H9 (cell line): Measurements from ENCODE around the gene GPR37L1. TPM values are rescaled to one million over a fixed set of nuclear protein-coding genes. Genes with fewer than 3 reads are reported as not detected.

ENCODE experiments used
- DNase-seq: peaks from one replicate; pipeline ENCODE4 v3.0.0-alpha.2; 2017
- H2AFZ ChIP-seq: one replicate; pipeline ENCODE4 v1.6.1; 2013; ENCODE audit warnings: mild to moderate bottlenecking, low read length, control low read depth, moderate library complexity
- H2AK5ac ChIP-seq: 2 replicates; pipeline ENCODE4 v1.6.1; 2013; ENCODE audit warnings: low read length, control low read depth, mixed read lengths; ENCODE audit not compliant: insufficient read length
- H2BK120ac ChIP-seq: one replicate; pipeline ENCODE4 v1.6.1; 2013; ENCODE audit warnings: low read depth, mild to moderate bottlenecking, low read length, control low read depth, inconsistent platforms; ENCODE audit not compliant: poor library complexity, severe bottlenecking
- H2BK12ac ChIP-seq: 2 replicates; pipeline ENCODE4 v1.6.1; 2013; ENCODE audit warnings: low read length, control low read depth, mixed read lengths, low read depth; ENCODE audit not compliant: insufficient read length
- H2BK15ac ChIP-seq: 2 replicates; pipeline ENCODE4 v1.6.1; 2013; ENCODE audit warnings: low read depth, low read length, control low read depth
- H2BK20ac ChIP-seq: one replicate; pipeline ENCODE4 v1.6.1; 2013; ENCODE audit warnings: low read depth, mild to moderate bottlenecking, low read length, control low read depth, inconsistent platforms; ENCODE audit not compliant: poor library complexity, severe bottlenecking
- H2BK5ac ChIP-seq: 2 replicates; pipeline ENCODE4 v1.6.1; 2013; ENCODE audit warnings: low read length, control low read depth, mixed read lengths; ENCODE audit not compliant: insufficient read length
- H3K14ac ChIP-seq: 2 replicates; pipeline ENCODE4 v1.6.1; 2013; ENCODE audit warnings: low read length, control low read depth; ENCODE audit not compliant: insufficient read depth
- H3K18ac ChIP-seq: 2 replicates; pipeline ENCODE4 v1.6.1; 2013; ENCODE audit warnings: low read depth, mild to moderate bottlenecking, mixed read lengths, low read length, control low read depth; ENCODE audit not compliant: insufficient read length
- H3K23ac ChIP-seq: 2 replicates; pipeline ENCODE4 v1.6.1; 2013; ENCODE audit warnings: low read length, control low read depth, mixed read lengths, low read depth; ENCODE audit not compliant: insufficient read length
- H3K23me2 ChIP-seq: 2 replicates; pipeline ENCODE4 v1.6.1; 2013; ENCODE audit warnings: low read depth, mild to moderate bottlenecking, mixed read lengths, low read length, control low read depth; ENCODE audit not compliant: insufficient read length, poor library complexity, severe bottlenecking
- H3K27ac ChIP-seq: 2 replicates; pipeline ENCODE4 v1.5.1; 2013; ENCODE audit warnings: low read length, control low read depth, mixed read lengths, low read depth; ENCODE audit not compliant: insufficient read length
- H3K27me3 ChIP-seq: 2 replicates; pipeline ENCODE4 v1.6.1; 2013; ENCODE audit warnings: low read length, control low read depth, inconsistent platforms; ENCODE audit not compliant: insufficient read depth
- H3K4ac ChIP-seq: 2 replicates; pipeline ENCODE4 v1.6.1; 2013; ENCODE audit warnings: low read depth, mild to moderate bottlenecking, control low read depth, inconsistent platforms, low read length, moderate library complexity
- H3K4me1 ChIP-seq: 2 replicates; pipeline ENCODE4 v1.6.1; 2013; ENCODE audit warnings: low read length, control low read depth, inconsistent platforms; ENCODE audit not compliant: insufficient read depth
- H3K4me2 ChIP-seq: 2 replicates; pipeline ENCODE4 v1.6.1; 2013; ENCODE audit warnings: low read length, control low read depth, mixed read lengths; ENCODE audit not compliant: insufficient read length, insufficient read depth
- H3K56ac ChIP-seq: 2 replicates; pipeline ENCODE4 v1.6.1; 2013; ENCODE audit warnings: low read depth, mild to moderate bottlenecking, mixed read lengths, low read length, control low read depth; ENCODE audit not compliant: insufficient read length
- H3K79me1 ChIP-seq: 2 replicates; pipeline ENCODE4 v1.6.1; 2013; ENCODE audit warnings: low read depth, mild to moderate bottlenecking, moderate library complexity, low read length, control low read depth, inconsistent platforms; ENCODE audit not compliant: insufficient read depth, poor library complexity, severe bottlenecking
- H3K79me2 ChIP-seq: 2 replicates; pipeline ENCODE4 v1.6.1; 2013; ENCODE audit warnings: low read length, control low read depth, inconsistent platforms; ENCODE audit not compliant: insufficient read depth
- H3K9ac ChIP-seq: 2 replicates; pipeline ENCODE4 v1.6.1; 2013; ENCODE audit warnings: low read length, control low read depth, mixed read lengths; ENCODE audit not compliant: insufficient read length; ENCODE audit errors: extremely low read depth
- H3K9me3 ChIP-seq: one replicate; pipeline ENCODE4 v1.6.1; 2013; ENCODE audit warnings: low read depth, low read length, inconsistent platforms; ENCODE audit not compliant: control insufficient read depth
- H3T11ph ChIP-seq: one replicate; pipeline ENCODE4 v1.6.1; 2013; ENCODE audit warnings: mild to moderate bottlenecking, low read length, control low read depth, inconsistent platforms
- H4K20me1 ChIP-seq: one replicate; pipeline ENCODE4 v1.6.1; 2013; ENCODE audit not compliant: control insufficient read depth, insufficient read length, insufficient read depth
- H4K5ac ChIP-seq: 2 replicates; pipeline ENCODE4 v1.6.1; 2013; ENCODE audit warnings: low read depth, mild to moderate bottlenecking, mixed read lengths, low read length, control low read depth; ENCODE audit not compliant: insufficient read length
- H4K8ac ChIP-seq: replicated peaks from 2 replicates; pipeline ENCODE4 v1.6.1; 2013; ENCODE audit warnings: low read length, control low read depth, mixed read lengths, low read depth; ENCODE audit not compliant: insufficient read length
- H4K91ac ChIP-seq: 2 replicates; pipeline ENCODE4 v1.6.1; 2013; ENCODE audit warnings: low read depth, mild to moderate bottlenecking, moderate library complexity, mixed read lengths, low read length, control low read depth; ENCODE audit not compliant: insufficient read length
- H3K27ac Mint-ChIP-seq, 3 experiments: 2 replicates in 2 of 3; 3 replicates in 1 of 3; pipeline ENCODE4 v1.8.0; 2020 to 2021; ENCODE audit warnings: mixed read lengths in 3 of 3, mild to moderate bottlenecking in 1 of 3, moderate library complexity in 1 of 3
- H3K27me3 Mint-ChIP-seq: 2 replicates; pipeline ENCODE4 v1.8.0; 2021; ENCODE audit warnings: low read depth, mild to moderate bottlenecking, moderate library complexity, mixed read lengths
- H3K36me3 Mint-ChIP-seq, 3 experiments: 2 replicates in 2 of 3; 3 replicates in 1 of 3; pipeline ENCODE4 v1.8.0; 2020 to 2021; ENCODE audit warnings: low read depth in 3 of 3, mixed read lengths in 3 of 3; ENCODE audit not compliant: insufficient read depth in 1 of 3
- H3K4me1 Mint-ChIP-seq, 2 experiments: 2 replicates each; pipeline ENCODE4 v1.8.0; 2020; ENCODE audit warnings: mixed read lengths in 2 of 2
- H3K4me3 Mint-ChIP-seq, 2 experiments: 2 replicates in 1 of 2; 3 replicates in 1 of 2; pipeline ENCODE4 v1.8.0; 2020 to 2021; ENCODE audit warnings: mild to moderate bottlenecking in 2 of 2, mixed read lengths in 2 of 2, moderate library complexity in 1 of 2
- H3K9me3 Mint-ChIP-seq, 2 experiments: 2 replicates in 1 of 2; 3 replicates in 1 of 2; pipeline ENCODE4 v1.8.0; 2020; ENCODE audit warnings: mild to moderate bottlenecking in 2 of 2, mixed read lengths in 2 of 2, moderate library complexity in 1 of 2
- WGBS: extraction: QIAGEN DNeasy Blood & Tissue Kit; methylation state at CpG from one replicate; pipeline ENCODE4 v1.1.7; 2013; ENCODE audit warnings: missing lambda C conversion rate, low lambda C conversion rate, mixed read lengths; ENCODE audit not compliant: insufficient read length; ENCODE audit errors: extremely low coverage; 5-methylcytosine and 5-hydroxymethylcytosine counted together
- total RNA-seq: library from RNA; stranded (reverse); gene quantifications from 2 replicates; pipeline ENCODE4 v1.2.1, GENCODE V29; 2021
- TF ChIP-seq, protein P1 (sequence below): fragments of 200-600 bp; sonication (generic); conservative IDR thresholded peaks from 3 replicates; pipeline ENCODE4 v1.8.0; 2021; ENCODE audit warnings: antibody characterized with exemption, mild to moderate bottlenecking

Gene GPR37L1
- total RNA-seq, 1 experiment from 2014 or later: 0.11 TPM

DNA sequence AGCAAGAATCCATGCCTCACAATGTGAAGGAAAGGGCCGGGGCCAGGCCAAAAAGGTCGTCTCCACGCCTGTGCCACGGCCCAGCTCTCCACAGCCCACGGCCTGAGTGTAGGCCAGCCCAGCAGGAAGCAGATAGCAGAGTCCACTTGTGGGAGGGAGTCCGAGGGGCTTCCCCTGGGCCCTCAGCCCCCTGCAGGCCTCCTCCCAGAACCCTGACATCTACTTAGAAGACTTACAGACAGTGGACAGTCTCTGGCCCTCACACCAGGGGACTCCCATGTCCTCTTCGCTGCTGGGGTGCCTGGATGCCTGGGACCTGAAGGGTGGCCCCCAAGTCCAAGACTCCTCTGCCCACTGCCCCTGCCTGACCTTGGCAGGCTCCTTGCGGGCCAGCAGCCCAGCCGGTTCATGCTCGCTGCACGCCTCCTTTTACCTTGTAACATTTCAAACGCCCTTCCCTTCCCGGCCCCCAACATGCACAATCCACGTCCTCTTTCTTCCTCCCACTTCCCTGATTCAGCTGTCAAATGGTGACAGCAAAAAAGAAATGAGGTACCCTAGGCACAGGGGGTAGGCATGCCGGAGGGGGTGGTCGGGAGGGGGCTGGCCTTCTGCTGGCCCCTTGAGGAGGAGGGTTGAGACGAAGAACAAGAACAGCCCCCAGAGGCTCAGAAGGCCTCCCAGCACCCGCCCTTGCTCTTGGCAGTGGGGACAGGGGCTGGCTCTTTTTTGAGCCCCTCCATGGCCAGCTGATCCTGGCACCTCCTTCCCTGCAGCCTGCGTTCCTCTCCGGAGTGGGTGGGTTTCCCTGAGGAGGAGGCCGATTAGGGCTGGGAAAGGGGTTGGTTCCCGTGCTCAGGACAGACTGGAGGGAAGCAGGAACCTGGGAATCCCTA lies 38.7 kb downstream of the GPR37L1 start:
- H3K9ac ChIP-seq: no peak overlapping the region
- H2BK15ac ChIP-seq: no peak overlapping the region
- no peak overlapping the region for H3K18ac ChIP-seq
- H2BK5ac ChIP-seq: no peak overlapping the region
- no peak overlapping the region for H2BK20ac ChIP-seq
- no peak overlapping the region for H3K56ac ChIP-seq
- H2BK12ac ChIP-seq: no peak overlapping the region
- TF ChIP-seq, protein P1, sequence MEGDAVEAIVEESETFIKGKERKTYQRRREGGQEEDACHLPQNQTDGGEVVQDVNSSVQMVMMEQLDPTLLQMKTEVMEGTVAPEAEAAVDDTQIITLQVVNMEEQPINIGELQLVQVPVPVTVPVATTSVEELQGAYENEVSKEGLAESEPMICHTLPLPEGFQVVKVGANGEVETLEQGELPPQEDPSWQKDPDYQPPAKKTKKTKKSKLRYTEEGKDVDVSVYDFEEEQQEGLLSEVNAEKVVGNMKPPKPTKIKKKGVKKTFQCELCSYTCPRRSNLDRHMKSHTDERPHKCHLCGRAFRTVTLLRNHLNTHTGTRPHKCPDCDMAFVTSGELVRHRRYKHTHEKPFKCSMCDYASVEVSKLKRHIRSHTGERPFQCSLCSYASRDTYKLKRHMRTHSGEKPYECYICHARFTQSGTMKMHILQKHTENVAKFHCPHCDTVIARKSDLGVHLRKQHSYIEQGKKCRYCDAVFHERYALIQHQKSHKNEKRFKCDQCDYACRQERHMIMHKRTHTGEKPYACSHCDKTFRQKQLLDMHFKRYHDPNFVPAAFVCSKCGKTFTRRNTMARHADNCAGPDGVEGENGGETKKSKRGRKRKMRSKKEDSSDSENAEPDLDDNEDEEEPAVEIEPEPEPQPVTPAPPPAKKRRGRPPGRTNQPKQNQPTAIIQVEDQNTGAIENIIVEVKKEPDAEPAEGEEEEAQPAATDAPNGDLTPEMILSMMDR: no peak
- H3K9me3 ChIP-seq: no peaks in the 10 kb centered on the region
- no peak overlapping the region for H3K4ac ChIP-seq
- H3K27me3 ChIP-seq: no peaks in the 10 kb centered on the region
- no peaks in the 10 kb centered on the region; the same call in 1 of the 2 replicates for H3K27me3 Mint-ChIP-seq
- H3K27ac ChIP-seq: no peak overlapping the region
- no peak overlapping the region; a peak in 1 of 5 replicates for H3K4me3 Mint-ChIP-seq
- no peaks in the 10 kb centered on the region for H4K20me1 ChIP-seq
- H2AK5ac ChIP-seq: no peak overlapping the region
- no peak overlapping the region for H3K4me2 ChIP-seq
- H4K91ac ChIP-seq: no peak overlapping the region
- no peaks in the 10 kb centered on the region for H3K9me3 Mint-ChIP-seq
- H3K79me2 ChIP-seq: no peaks in the 10 kb centered on the region
- peak; percentile 30 for DNase-seq
- peak overlapping the region in 1 of 3 experiments; percentile 46; a peak in 1 of 7 replicates for H3K27ac Mint-ChIP-seq
- H3K4me1 ChIP-seq: peaks cover 8% of the 10 kb centered on the region; the same call in 1 of the 2 replicates
- H2AFZ ChIP-seq: no peak overlapping the region
- H4K5ac ChIP-seq: no peak overlapping the region
- H3K4me1 Mint-ChIP-seq: peaks cover 34 to 55% of the 10 kb centered on the region in 2 experiments
- no peak overlapping the region for H3T11ph ChIP-seq
- WGBS: no CpG with 5 or more reads among the region's 22 CpGs
- H3K36me3 Mint-ChIP-seq: no peaks in the 10 kb centered on the region; a peak in 1 of 7 replicates
- no peak overlapping the region for H2BK120ac ChIP-seq
- H3K14ac ChIP-seq: no peak overlapping the region
- H4K8ac ChIP-seq: no peak overlapping the region
- no peaks in the 10 kb centered on the region for H3K79me1 ChIP-seq
- no peaks in the 10 kb centered on the region for H3K23me2 ChIP-seq
- no peak overlapping the region for H3K23ac ChIP-seq
